Measurements from ENCODE around the gene GBE1. TPM values are rescaled to one million over a fixed set of nuclear protein-coding genes. Genes with fewer than 3 reads are reported as not detected.
A peak's percentile ranks its signal among the peaks of the same experiment; 100 is the strongest.

GBE1 gene
- polyA plus RNA-seq, 1 experiment: 60.1 TPM

GRCh38 chr3:81592101-81592500, 169.3 kb downstream of the GBE1 start:
- TF ChIP-seq CTCF (IDR thresholded peaks at IDR 0.05; ENCODE audit: low read depth, low read length): no peak
- no peaks in the 10 kb centered on the region for H3K27me3 ChIP-seq (ENCODE audit: control insufficient read depth, insufficient read depth, low read length)
- ChIA-PET CTCF (interaction anchor here (1.4 to 2.2 kb wide), 2 partner anchors 10 to 101 kb away, joined by 4 to 18 read pairs; no protein-coding TSS in a partner anchor), POLR2A (no interaction called here)
- no peaks in the 10 kb centered on the region for H3K9me3 ChIP-seq (ENCODE audit: control insufficient read depth, insufficient read depth, low read length)
- H3K27ac ChIP-seq (ENCODE audit: low read depth, low read length): no peak overlapping the region
- peak; percentile 8 for DNase-seq (ENCODE audit: low read depth, low spot score)
- H3K4me3 ChIP-seq (ENCODE audit: low read depth, low read length): no peak overlapping the region

- DNase-seq (ENCODE audit: low read depth, low spot score): no peak
- POLR2A ChIA-PET: no interaction called here
- H3K9me3 ChIP-seq (ENCODE audit: control insufficient read depth, insufficient read depth, low read length): no peaks in the 10 kb centered on the region
- CTCF ChIA-PET: interaction anchor here (1.2 to 1.8 kb wide), 2 partner anchors 239 to 324 kb away, joined by 3 to 4 read pairs; no protein-coding TSS in a partner anchor
- no peak overlapping the region for H3K27ac ChIP-seq (ENCODE audit: low read depth, low read length)
- TF ChIP-seq CTCF (IDR thresholded peaks at IDR 0.05; ENCODE audit: low read depth, low read length): no peak
- H3K27me3 ChIP-seq (ENCODE audit: control insufficient read depth, insufficient read depth, low read length): no peaks in the 10 kb centered on the region
- no peak overlapping the region for H3K4me3 ChIP-seq (ENCODE audit: low read depth, low read length)
Measured at GRCh38 chr3:81585937-81586336, 175.5 kb downstream of the GBE1 start.

GRCh38 chr3:81585056-81585455, 176.4 kb downstream of the GBE1 start:
- CTCF ChIA-PET: interaction anchor here (1.2 to 1.8 kb wide), 2 partner anchors 240 to 325 kb away, joined by 3 to 4 read pairs; no protein-coding TSS in a partner anchor
- POLR2A ChIA-PET: no interaction called here
- TF ChIP-seq CTCF (IDR thresholded peaks at IDR 0.05; ENCODE audit: low read depth, low read length): no peak

GRCh38 chr3:81581966-81582599, 179.4 kb downstream of the GBE1 start:
- Histone ChIP-seq H3K27me3 (ENCODE audit: control insufficient read depth, insufficient read depth, low read length) (no peaks in the 10 kb centered on the region), H3K4me3 (ENCODE audit: low read depth, low read length) (no peak overlapping the region), H3K27ac (ENCODE audit: low read depth, low read length) (no peak overlapping the region), H3K9me3 (ENCODE audit: control insufficient read depth, insufficient read depth, low read length) (no peaks in the 10 kb centered on the region)
- peak; percentile 13 for DNase-seq (ENCODE audit: low read depth, low spot score)
- peak; percentile 86 for TF ChIP-seq CTCF (IDR thresholded peaks at IDR 0.05; ENCODE audit: low read depth, low read length)
- CTCF ChIA-PET: interaction anchor here (0.6 to 4.2 kb wide), 31 partner anchors 8 to 552 kb away, joined by 3 to 52 read pairs (median 5); no protein-coding TSS in a partner anchor
- POLR2A ChIA-PET: no interaction called here

More at GRCh38 chr3:81585056-81585455, 176.4 kb downstream of the GBE1 start:
- Histone ChIP-seq H3K4me3 (ENCODE audit: low read depth, low read length) (no peak overlapping the region), H3K27ac (ENCODE audit: low read depth, low read length) (no peak overlapping the region), H3K9me3 (ENCODE audit: control insufficient read depth, insufficient read depth, low read length) (no peaks in the 10 kb centered on the region), H3K27me3 (ENCODE audit: control insufficient read depth, insufficient read depth, low read length) (no peaks in the 10 kb centered on the region)
- no peak for DNase-seq (ENCODE audit: low read depth, low spot score)

- Histone ChIP-seq H3K9me3 (ENCODE audit: control insufficient read depth, insufficient read depth, low read length) (no peaks in the 10 kb centered on the region), H3K27ac (ENCODE audit: low read depth, low read length) (no peak overlapping the region), H3K27me3 (ENCODE audit: control insufficient read depth, insufficient read depth, low read length) (no peaks in the 10 kb centered on the region), H3K4me3 (ENCODE audit: low read depth, low read length) (no peak overlapping the region)
- DNase-seq (ENCODE audit: low read depth, low spot score): no peak
- CTCF ChIA-PET: interaction anchor here (0.6 to 4.2 kb wide), 4 partner anchors 9 to 552 kb away, joined by 3 to 52 read pairs (median 10); no protein-coding TSS in a partner anchor
- POLR2A ChIA-PET: no interaction called here
- no peak for TF ChIP-seq CTCF (IDR thresholded peaks at IDR 0.05; ENCODE audit: low read depth, low read length)
Measured at GRCh38 chr3:81580355-81580754, 181.1 kb downstream of the GBE1 start.
